CD14-positive monocyte (primary cell): ENCODE measurements around the gene AAGAB. TPM values are rescaled to one million over a fixed set of nuclear protein-coding genes. Genes with fewer than 3 reads are reported as not detected.

ENCODE experiments used
- DNase-seq, 3 donors: peaks; one replicate each; pipeline ENCODE4 v3.0.0-alpha.2; 2011 to 2022
- H2AFZ ChIP-seq: 2 replicates; pipeline ENCODE4 v1.6.0; 2012; ENCODE audit warnings: mild to moderate bottlenecking, low read depth, low read length, inconsistent platforms; ENCODE audit not compliant: insufficient read depth, poor library complexity, severe bottlenecking
- H3K27ac ChIP-seq, 2 donors: 1 replicate in 1 of 2; 2 replicates in 1 of 2; pipeline ENCODE4 v1.5.1; 2012 to 2013; ENCODE audit warnings: low read length in 2 of 2, control low read depth in 1 of 2, inconsistent platforms in 1 of 2, low read depth in 1 of 2, mild to moderate bottlenecking in 1 of 2
- H3K27me3 ChIP-seq, 2 donors: one replicate each; pipeline versions ENCODE4 v1.6.0 to v1.6.1; 2011 to 2013; ENCODE audit warnings: low read length in 2 of 2; ENCODE audit not compliant: control insufficient read depth in 2 of 2, insufficient read depth in 2 of 2
- H3K36me3 ChIP-seq, 2 donors: replicated peaks in 1 of 2; 1 replicate in 1 of 2; 2 replicates in 1 of 2; pipeline versions ENCODE4 v1.5.1 to v1.6.1; 2012 to 2013; ENCODE audit warnings: low read length in 2 of 2, control low read depth in 1 of 2, inconsistent platforms in 1 of 2, mild to moderate bottlenecking in 1 of 2; ENCODE audit not compliant: insufficient read depth in 2 of 2, control insufficient read depth in 1 of 2
- H3K4me1 ChIP-seq, 2 donors: 1 replicate in 1 of 2; 2 replicates in 1 of 2; pipeline versions ENCODE4 v1.5.1 to v1.6.1; 2012 to 2013; ENCODE audit warnings: low read length in 2 of 2, control low read depth in 1 of 2, inconsistent platforms in 1 of 2, mild to moderate bottlenecking in 1 of 2, moderate library complexity in 1 of 2; ENCODE audit not compliant: insufficient read depth in 2 of 2, control insufficient read depth in 1 of 2
- H3K4me2 ChIP-seq: replicated peaks from 2 replicates; pipeline ENCODE3; 2012; ENCODE audit warnings: low read length, moderate library complexity, mild to moderate bottlenecking; ENCODE audit not compliant: poor library complexity, severe bottlenecking; ENCODE audit errors: extremely low read depth
- H3K4me3 ChIP-seq, 3 experiments: fragments of 200-600 bp in 1 of 3; sonication (generic) in 1 of 3; replicated peaks in 1 of 3; 1 replicate in 2 of 3; 2 replicates in 1 of 3; pipeline ENCODE4 v1.5.1; 2011 to 2013; ENCODE audit warnings: low read length in 3 of 3, mild to moderate bottlenecking in 3 of 3, control low read depth in 2 of 3, low read depth in 2 of 3, inconsistent platforms in 1 of 3, moderate library complexity in 1 of 3
- H3K79me2 ChIP-seq: 2 replicates; pipeline ENCODE4 v1.6.0; 2012; ENCODE audit warnings: mild to moderate bottlenecking, control low read depth, inconsistent platforms, low read length, moderate library complexity; ENCODE audit not compliant: insufficient read depth
- H3K9ac ChIP-seq: 2 replicates; pipeline ENCODE4 v1.6.0; 2017; ENCODE audit warnings: low read length, mild to moderate bottlenecking; ENCODE audit not compliant: insufficient read depth, poor library complexity, severe bottlenecking
- H3K9me3 ChIP-seq, 2 donors: replicated peaks in 1 of 2; 1 replicate in 1 of 2; 2 replicates in 1 of 2; pipeline versions ENCODE4 v1.5.1 to v1.6.1; 2012 to 2013; ENCODE audit warnings: low read length in 2 of 2, control low read depth in 1 of 2; ENCODE audit not compliant: control insufficient read depth in 1 of 2, insufficient read depth in 1 of 2
- H4K20me1 ChIP-seq: 2 replicates; pipeline ENCODE4 v1.6.0; 2012; ENCODE audit warnings: mild to moderate bottlenecking, low read length, control low read depth, moderate library complexity; ENCODE audit not compliant: insufficient read depth
- H3K27ac Mint-ChIP-seq, 7 donors: one replicate each; pipeline ENCODE4 v1.8.0; 2020; ENCODE audit warnings: mild to moderate bottlenecking in 7 of 7, mixed read lengths in 7 of 7, moderate library complexity in 6 of 7, inconsistent platforms in 2 of 7
- H3K27me3 Mint-ChIP-seq, 3 donors: one replicate each; pipeline ENCODE4 v1.8.0; 2021 to 2022; ENCODE audit warnings: low read depth in 3 of 3, mild to moderate bottlenecking in 3 of 3, mixed read lengths in 3 of 3, moderate library complexity in 3 of 3, inconsistent platforms in 1 of 3
- H3K36me3 Mint-ChIP-seq, 2 donors: one replicate each; pipeline ENCODE4 v1.8.0; 2020; ENCODE audit warnings: mixed read lengths in 2 of 2, inconsistent platforms in 1 of 2, mild to moderate bottlenecking in 1 of 2
- H3K4me1 Mint-ChIP-seq: one replicate; pipeline ENCODE4 v1.8.0; 2020; ENCODE audit warnings: mild to moderate bottlenecking, mixed read lengths
- H3K4me3 Mint-ChIP-seq, 2 donors: one replicate each; pipeline ENCODE4 v1.8.0; 2020; ENCODE audit warnings: mild to moderate bottlenecking in 2 of 2, mixed read lengths in 2 of 2, moderate library complexity in 1 of 2
- H3K9me3 Mint-ChIP-seq, 7 donors: one replicate each; pipeline ENCODE4 v1.8.0; 2020 to 2022; ENCODE audit warnings: mixed read lengths in 7 of 7, mild to moderate bottlenecking in 6 of 7, moderate library complexity in 6 of 7, inconsistent platforms in 2 of 7
- WGBS: methylation state at CpG from one replicate; pipeline ENCODE4 v1.1.5; 2013; ENCODE audit warnings: missing lambda C conversion rate; ENCODE audit not compliant: insufficient coverage; 5-methylcytosine and 5-hydroxymethylcytosine counted together
- intact Hi-C, 2 donors: fragments of 100-400 bp; cut with micrococcal nuclease; formaldehyde crosslinking; loops; one replicate each; pipeline versions ENCODE4 v1.15.0 to v1.15.1; 2023
- polyA plus RNA-seq, 3 donors: library from polyadenylated mRNA; depleted of rRNA in 1 of 3; unstranded in 2 of 3; stranded (reverse) in 1 of 3; fragments of 300-500 nt in 2 of 3; fragments of >200 nt in 1 of 3; fragmentation: Illumina TruSeq in 2 of 3; gene quantifications; 1 replicate in 2 of 3; 2 replicates in 1 of 3; pipeline ENCODE4 v1.2.3, GENCODE V29; 2012 to 2021
- TF ChIP-seq, protein P1 (sequence below): fragments of 200-600 bp; IDR thresholded peaks from one replicate; pipeline ENCODE4 v1.8.0; 2022; ENCODE audit warnings: antibody characterized with exemption, mild to moderate bottlenecking

The AAGAB gene
- polyA plus RNA-seq, 3 donors: 11.2 to 40.4 (median 30.1) TPM

DNA sequence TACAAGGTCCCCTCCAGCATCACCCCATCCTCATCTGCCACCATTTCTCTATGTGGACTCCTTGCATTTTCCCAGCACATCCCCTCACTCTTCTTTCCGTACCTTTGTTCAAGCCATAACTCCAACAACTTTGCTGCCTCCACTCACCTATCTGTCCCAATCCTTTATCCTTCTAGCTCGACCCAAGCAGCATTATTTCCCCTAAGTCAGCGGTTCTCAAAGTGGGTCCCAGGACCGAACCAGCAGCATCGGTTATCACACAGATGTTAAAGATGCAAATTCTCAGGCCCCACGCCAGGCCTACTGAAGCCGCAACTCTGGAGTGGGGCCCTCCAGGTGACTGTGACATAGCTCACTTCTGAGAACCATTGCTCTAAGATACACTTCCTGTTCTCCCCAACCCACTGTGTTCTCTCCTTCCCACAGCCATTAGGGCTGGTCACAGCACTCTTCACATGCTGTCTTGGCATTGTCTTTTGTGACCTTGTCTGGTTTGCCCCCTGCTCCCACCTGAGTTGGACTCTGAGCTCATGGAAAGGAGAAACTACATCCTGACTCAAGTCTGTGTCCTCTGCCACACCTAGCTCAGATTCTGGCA, 56.2 kb downstream of the AAGAB start:
- Mint-ChIP-seq H3K27me3 (peaks cover 0 to 3% (median 0%) of the 10 kb centered on the region in 3 donors), H3K4me3 (no peak overlapping the region), H3K4me1 (peaks cover 22% of the 10 kb centered on the region), H3K36me3 (peaks cover 53 to 65% of the 10 kb centered on the region in 2 donors), H3K27ac (peak overlapping the region in 3 of 7 donors; percentile 45 to 69 (median 64)), H3K9me3 (no peaks in the 10 kb centered on the region)
- H3K4me1 ChIP-seq: peaks cover 10 to 19% of the 10 kb centered on the region in 2 donors
- TF ChIP-seq, protein P1, sequence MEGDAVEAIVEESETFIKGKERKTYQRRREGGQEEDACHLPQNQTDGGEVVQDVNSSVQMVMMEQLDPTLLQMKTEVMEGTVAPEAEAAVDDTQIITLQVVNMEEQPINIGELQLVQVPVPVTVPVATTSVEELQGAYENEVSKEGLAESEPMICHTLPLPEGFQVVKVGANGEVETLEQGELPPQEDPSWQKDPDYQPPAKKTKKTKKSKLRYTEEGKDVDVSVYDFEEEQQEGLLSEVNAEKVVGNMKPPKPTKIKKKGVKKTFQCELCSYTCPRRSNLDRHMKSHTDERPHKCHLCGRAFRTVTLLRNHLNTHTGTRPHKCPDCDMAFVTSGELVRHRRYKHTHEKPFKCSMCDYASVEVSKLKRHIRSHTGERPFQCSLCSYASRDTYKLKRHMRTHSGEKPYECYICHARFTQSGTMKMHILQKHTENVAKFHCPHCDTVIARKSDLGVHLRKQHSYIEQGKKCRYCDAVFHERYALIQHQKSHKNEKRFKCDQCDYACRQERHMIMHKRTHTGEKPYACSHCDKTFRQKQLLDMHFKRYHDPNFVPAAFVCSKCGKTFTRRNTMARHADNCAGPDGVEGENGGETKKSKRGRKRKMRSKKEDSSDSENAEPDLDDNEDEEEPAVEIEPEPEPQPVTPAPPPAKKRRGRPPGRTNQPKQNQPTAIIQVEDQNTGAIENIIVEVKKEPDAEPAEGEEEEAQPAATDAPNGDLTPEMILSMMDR: no peak
- H3K9me3 ChIP-seq: no peaks in the 10 kb centered on the region
- H3K36me3 ChIP-seq: peaks cover 29 to 47% of the 10 kb centered on the region in 2 donors
- DNase-seq: peak in 1 of 3 donors; percentile 14
- no peaks in the 10 kb centered on the region for H4K20me1 ChIP-seq
- H2AFZ ChIP-seq: no peak overlapping the region
- H3K27me3 ChIP-seq: no peaks in the 10 kb centered on the region
- H3K4me3 ChIP-seq: no peak overlapping the region
- intact Hi-C loops: no loop called here
- H3K27ac ChIP-seq: no peak overlapping the region
- H3K9ac ChIP-seq: no peak overlapping the region
- 93% methylated on average over 7 of the region's 7 CpGs for WGBS
- no peaks in the 10 kb centered on the region for H3K79me2 ChIP-seq
- no peak overlapping the region for H3K4me2 ChIP-seq

DNA sequence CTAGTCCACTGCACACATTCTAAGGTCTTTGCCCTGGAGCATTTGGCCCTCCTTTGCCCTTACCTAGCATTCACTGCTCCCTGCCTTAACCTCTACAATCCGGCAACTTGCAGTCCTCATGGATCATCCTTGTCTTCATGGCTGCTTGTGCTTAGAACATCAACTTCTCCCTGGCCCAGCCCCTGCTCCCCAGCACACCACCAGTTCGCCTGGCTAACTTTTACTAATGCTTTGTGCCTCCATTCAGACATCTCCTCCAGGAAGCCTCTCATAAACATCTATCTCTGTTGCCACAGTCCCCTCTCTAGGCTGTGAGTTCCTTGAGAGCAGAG, 57.1 kb downstream of the AAGAB start:
- H3K9me3 Mint-ChIP-seq: no peaks in the 10 kb centered on the region
- H2AFZ ChIP-seq: no peak overlapping the region
- no peak overlapping the region for H3K27ac ChIP-seq
- H3K4me3 ChIP-seq: no peak overlapping the region
- intact Hi-C loops: no loop called here
- 92% methylated on average over 2 of the region's 2 CpGs for WGBS
- DNase-seq: peak in 1 of 3 donors; percentile 4
- peaks cover 0 to 3% (median 0%) of the 10 kb centered on the region in 3 donors for H3K27me3 Mint-ChIP-seq
- peaks cover 52 to 62% of the 10 kb centered on the region in 2 donors for H3K36me3 Mint-ChIP-seq
- H3K27ac Mint-ChIP-seq: peak overlapping the region in 3 of 7 donors; percentile 13 to 80 (median 41)
- no peaks in the 10 kb centered on the region for H3K27me3 ChIP-seq
- TF ChIP-seq, protein P1: no peak
- H3K79me2 ChIP-seq: no peaks in the 10 kb centered on the region
- H3K4me1 ChIP-seq: peaks cover 10 to 19% of the 10 kb centered on the region in 2 donors
- no peak overlapping the region for H3K4me3 Mint-ChIP-seq
- H4K20me1 ChIP-seq: no peaks in the 10 kb centered on the region
- H3K9me3 ChIP-seq: no peaks in the 10 kb centered on the region
- no peak overlapping the region for H3K4me2 ChIP-seq
- no peak overlapping the region for H3K9ac ChIP-seq
- H3K4me1 Mint-ChIP-seq: peaks cover 22% of the 10 kb centered on the region
- peaks cover 32 to 47% of the 10 kb centered on the region in 2 donors for H3K36me3 ChIP-seq
